ENCODE results near the gene ADGB.
"Not testable (repeated sequence)": the region's sequence is repeated elsewhere in the genome, so short reads cannot be mapped to it uniquely, and the experiment has no call there.

The ADGB gene

DNA sequence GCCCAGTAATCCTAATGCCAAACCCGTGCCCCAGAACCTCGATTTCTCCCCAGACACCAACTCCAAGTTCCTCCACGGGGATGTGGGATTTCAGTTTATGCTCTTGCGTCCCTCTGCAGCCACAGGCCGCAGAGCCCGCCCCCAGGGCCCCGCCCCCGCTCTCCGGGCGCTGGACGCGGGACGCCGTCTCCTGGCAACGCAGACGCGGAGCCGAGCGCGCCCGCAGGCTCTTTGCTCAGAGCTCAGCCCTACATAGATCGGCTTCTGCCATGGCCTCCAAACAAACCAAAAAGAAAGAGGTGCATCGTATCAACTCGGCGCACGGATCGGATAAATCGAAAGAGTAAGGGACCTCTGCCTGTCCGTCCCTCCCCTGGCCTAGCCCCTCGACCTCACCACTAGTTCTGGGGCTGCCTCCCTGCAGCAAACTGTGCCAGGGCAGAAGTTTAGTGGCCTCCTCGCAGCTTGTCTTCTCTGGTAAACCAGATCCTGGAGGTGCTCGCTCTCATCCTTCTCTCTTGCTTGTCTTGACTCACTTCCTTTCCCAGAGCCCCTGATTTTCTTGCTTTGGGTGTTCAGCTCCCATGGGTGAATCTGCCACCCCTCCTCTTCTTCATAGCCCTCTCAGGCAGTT lies at the start of gene ADGB:
Gene ADGB (plus strand): TSS at position 201 of the 634 bp plus-strand sequence. CDS start 69 bp downstream, at position 270.
- H3K4me3 ChIP-seq (ENCODE audit: low read depth, low read length): no peak within 1 kb of the TSS
- TF ChIP-seq, protein P1, sequence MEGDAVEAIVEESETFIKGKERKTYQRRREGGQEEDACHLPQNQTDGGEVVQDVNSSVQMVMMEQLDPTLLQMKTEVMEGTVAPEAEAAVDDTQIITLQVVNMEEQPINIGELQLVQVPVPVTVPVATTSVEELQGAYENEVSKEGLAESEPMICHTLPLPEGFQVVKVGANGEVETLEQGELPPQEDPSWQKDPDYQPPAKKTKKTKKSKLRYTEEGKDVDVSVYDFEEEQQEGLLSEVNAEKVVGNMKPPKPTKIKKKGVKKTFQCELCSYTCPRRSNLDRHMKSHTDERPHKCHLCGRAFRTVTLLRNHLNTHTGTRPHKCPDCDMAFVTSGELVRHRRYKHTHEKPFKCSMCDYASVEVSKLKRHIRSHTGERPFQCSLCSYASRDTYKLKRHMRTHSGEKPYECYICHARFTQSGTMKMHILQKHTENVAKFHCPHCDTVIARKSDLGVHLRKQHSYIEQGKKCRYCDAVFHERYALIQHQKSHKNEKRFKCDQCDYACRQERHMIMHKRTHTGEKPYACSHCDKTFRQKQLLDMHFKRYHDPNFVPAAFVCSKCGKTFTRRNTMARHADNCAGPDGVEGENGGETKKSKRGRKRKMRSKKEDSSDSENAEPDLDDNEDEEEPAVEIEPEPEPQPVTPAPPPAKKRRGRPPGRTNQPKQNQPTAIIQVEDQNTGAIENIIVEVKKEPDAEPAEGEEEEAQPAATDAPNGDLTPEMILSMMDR (IDR thresholded peaks at IDR 0.05; ENCODE audit: control insufficient read depth, extremely low read depth, insufficient read depth): no peak
- DNase-seq (ENCODE audit: low read depth): no peak

DNA sequence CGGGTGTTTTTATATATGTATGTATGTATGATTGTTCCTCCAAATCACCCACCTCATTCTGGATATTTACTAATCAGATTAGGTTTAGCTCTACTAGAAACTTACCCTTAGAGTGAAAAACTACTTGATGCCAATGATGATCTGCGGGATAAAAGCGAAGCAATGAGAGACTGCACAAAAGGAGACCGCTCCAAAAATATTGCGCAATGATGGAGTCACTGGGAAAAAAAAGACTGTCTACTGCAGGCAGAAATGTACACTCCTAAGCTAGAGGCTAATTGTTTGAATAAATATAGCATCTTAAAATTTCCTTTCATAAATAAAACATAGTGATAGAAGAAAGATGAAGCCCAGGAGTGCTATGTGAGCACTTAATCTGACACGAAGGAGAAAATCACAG lies 47.9 kb upstream of the ADGB start:
- no peak for DNase-seq (ENCODE audit: low read depth)
- TF ChIP-seq, protein P1 (IDR thresholded peaks at IDR 0.05; ENCODE audit: control insufficient read depth, extremely low read depth, insufficient read depth): no peak
- H3K4me3 ChIP-seq (ENCODE audit: low read depth, low read length): no peak overlapping the region

DNA sequence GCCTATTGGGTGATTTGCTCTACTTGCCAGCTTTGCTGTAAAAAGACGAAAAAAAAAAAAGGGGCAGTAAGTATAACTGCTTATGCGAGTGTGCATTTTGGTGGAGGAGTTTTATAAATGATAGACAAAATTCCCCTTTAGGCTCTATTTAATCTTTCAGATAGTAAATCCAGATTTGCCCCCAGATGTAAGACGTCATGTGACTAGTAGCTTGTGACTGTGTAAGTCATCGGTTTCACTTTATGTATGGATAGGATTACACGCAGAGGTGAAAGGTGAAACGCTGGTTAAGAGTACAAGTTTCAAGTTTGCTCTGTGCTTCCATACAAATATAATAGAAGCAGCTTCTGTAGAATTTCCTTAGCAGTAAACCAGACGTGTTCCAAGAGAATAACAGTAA lies 47.2 kb upstream of the ADGB start:
- DNase-seq (ENCODE audit: low read depth): no peak
- TF ChIP-seq, protein P1 (IDR thresholded peaks at IDR 0.05; ENCODE audit: control insufficient read depth, extremely low read depth, insufficient read depth): no peak
- H3K4me3 ChIP-seq (ENCODE audit: low read depth, low read length): no peak overlapping the region

DNA sequence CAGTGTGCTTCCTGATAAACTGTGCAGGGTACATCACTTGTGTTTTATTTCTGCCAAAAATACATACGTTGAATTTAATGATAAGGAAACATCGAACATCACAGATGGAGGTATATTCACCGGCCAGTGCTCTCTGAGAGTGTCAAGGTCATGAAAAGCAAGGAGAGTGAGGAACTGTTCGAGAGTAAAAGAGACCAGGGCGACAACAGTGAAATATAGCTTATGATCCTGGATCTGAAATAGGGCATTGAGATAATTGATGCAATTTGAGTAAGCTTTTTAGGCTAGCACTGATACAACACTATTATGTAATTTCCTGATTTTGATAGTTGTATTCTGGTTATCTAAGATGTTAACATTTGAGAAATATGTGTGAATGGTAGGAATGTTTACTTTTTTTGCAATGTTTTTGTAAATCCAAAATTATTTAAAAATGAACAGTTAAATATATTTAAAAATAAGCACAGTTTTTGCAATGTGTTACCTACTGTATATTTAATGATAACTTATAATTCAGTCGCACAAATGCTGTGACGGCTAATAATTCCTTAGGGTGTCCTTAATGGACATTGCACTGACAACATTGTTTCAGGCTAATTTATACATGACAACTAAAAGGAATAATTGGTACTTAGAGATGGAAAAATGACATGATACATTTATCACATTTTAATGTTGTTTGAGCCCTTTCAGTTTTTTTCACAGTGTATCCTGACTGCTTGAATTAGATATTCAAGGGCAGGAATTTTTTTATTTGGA lies 45.2 kb upstream of the ADGB start:
- TF ChIP-seq, protein P1 (IDR thresholded peaks at IDR 0.05; ENCODE audit: control insufficient read depth, extremely low read depth, insufficient read depth): no peak
- DNase-seq (ENCODE audit: low read depth): no peak
- no peak overlapping the region for H3K4me3 ChIP-seq (ENCODE audit: low read depth, low read length)

DNA sequence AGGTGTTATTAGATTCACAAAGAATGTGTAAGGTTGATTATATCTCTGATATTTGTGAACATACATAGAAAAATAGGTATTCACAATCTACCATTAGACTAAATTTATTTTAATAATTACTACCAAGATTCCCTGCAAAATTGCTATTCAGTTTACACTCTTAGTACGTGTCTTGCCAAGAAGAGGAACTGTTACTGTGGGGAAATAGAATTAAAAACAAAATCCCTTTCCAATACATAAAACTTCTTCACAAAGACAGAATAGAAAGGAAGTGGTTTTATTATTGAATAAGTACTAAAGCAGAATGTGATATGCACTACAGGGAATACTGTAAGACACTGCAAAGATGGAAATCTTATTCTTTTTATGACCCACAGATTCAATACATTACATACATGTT lies 38.2 kb upstream of the ADGB start:
- DNase-seq (ENCODE audit: low read depth): no peak
- TF ChIP-seq, protein P1 (IDR thresholded peaks at IDR 0.05; ENCODE audit: control insufficient read depth, extremely low read depth, insufficient read depth): no peak
- no peak overlapping the region for H3K4me3 ChIP-seq (ENCODE audit: low read depth, low read length)

DNA sequence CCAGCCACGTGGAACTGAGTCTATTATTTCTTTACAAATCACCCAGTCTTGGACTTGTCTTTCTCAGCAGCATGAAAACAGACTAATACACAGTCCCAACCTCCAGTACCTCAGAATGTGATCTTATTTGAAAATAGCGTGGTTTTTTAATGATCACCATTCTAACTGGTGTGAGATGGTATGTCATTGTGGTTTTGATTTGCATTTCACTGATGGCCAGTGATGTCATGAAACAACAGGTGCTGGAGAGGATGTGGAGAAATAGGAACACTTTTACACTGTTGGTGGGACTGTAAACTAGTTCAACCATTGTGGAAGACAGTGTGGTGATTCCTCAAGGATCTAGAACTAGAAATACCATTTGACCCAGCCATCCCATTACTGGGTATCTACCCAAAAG lies 32.1 kb upstream of the ADGB start:
- not testable (repeated sequence) for DNase-seq (ENCODE audit: low read depth)

DNA sequence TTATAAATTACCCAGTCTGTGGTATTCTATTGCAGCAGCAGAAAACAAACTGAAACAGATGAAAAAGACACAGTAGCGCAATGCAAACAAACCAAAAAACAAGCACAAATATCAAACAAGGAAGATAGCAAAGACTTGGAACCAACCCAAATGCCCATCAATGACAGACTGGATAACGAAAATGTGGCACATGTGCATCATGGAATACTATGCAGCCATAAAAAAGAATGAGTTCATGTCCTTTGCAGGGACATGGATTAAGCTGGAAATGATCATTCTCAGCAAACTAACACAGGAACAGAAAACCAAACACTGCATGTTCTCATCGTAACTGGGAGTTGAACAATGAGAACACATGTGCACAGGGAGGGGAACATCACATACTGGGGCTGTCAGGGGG lies 30.2 kb upstream of the ADGB start:
- H3K4me3 ChIP-seq (ENCODE audit: low read depth, low read length); DNase-seq (ENCODE audit: low read depth): not testable (repeated sequence)

More for the DNA sequence above, 32.1 kb upstream of the ADGB start:
- H3K4me3 ChIP-seq (ENCODE audit: low read depth, low read length): not testable (repeated sequence)

DNA sequence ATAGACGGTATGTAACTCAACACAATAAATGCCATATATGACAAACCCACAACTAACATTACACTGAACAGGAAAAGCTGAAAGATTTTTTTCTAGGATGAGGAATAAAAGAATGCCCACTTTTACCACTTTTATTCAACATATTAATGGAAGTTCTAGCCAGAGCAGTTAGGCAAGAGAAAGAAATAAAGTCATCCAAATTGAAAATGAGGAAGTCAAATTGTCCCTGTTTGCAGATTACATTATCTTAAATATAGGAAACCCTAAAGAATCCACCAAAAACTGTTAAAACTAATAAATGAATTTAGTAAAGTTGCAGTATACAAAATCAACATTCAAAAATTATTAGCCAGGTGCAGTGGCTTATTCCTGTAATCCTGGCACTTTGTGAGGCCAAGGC lies 24.6 kb upstream of the ADGB start:
- TF ChIP-seq, protein P1 (IDR thresholded peaks at IDR 0.05; ENCODE audit: control insufficient read depth, extremely low read depth, insufficient read depth): no peak
- no peak overlapping the region for H3K4me3 ChIP-seq (ENCODE audit: low read depth, low read length)
- DNase-seq (ENCODE audit: low read depth): no peak
